GM19328 (cell line): Measurements from ENCODE around the gene ELAVL1.
"Not testable (repeated sequence)": the region's sequence is repeated elsewhere in the genome, so short reads cannot be mapped to it uniquely, and the experiment has no call there.

Experiments
- ATAC-seq: cut with Tn5 transposase; IDR thresholded peaks from one replicate; pipeline ENCODE4 v1.9.1; 2021; ENCODE audit warnings: mild to moderate bottlenecking, moderate library complexity; ENCODE audit not compliant: unreplicated experiment

Gene ELAVL1

GRCh38 chr19:7925171-7925851, 80.1 kb downstream of the ELAVL1 start:
- ATAC-seq, result no peak

GRCh38 chr19:7924651-7925170, 80.7 kb downstream of the ELAVL1 start:
- no peak for ATAC-seq

- ATAC-seq, result no peak
Measured at GRCh38 chr19:7924241-7924640, 81.2 kb downstream of the ELAVL1 start.

- ATAC-seq, result no peak
Measured at GRCh38 chr19:7923295-7924191, 81.9 kb downstream of the ELAVL1 start.

- ATAC-seq, result no peak
Measured at GRCh38 chr19:7922836-7923195, 82.6 kb downstream of the ELAVL1 start.

GRCh38 chr19:7921967-7922835, 83.2 kb downstream of the ELAVL1 start:
- no peak for ATAC-seq

- ATAC-seq, result no peak
Measured at GRCh38 chr19:7921302-7921966, 84.0 kb downstream of the ELAVL1 start.

GRCh38 chr19:7920519-7921301, 84.7 kb downstream of the ELAVL1 start:
- ATAC-seq, result peak; percentile 45

- peak; percentile 51 for ATAC-seq
Measured at GRCh38 chr19:7919610-7920518, 85.6 kb downstream of the ELAVL1 start, which contains the start of gene SNAPC2. Gene SNAPC2, plus strand, starts transcription at chr19:7920338. Its CDS starts 29 bp downstream, at chr19:7920367.

- no peak for ATAC-seq
Measured at GRCh38 chr19:7918615-7919421, 86.6 kb downstream of the ELAVL1 start.

- not testable (repeated sequence) for ATAC-seq
Measured at GRCh38 chr19:7918062-7918614, 87.3 kb downstream of the ELAVL1 start.

- ATAC-seq, result no peak
Measured at GRCh38 chr19:7917267-7918061, 88.0 kb downstream of the ELAVL1 start.

- ATAC-seq, result no peak
Measured at GRCh38 chr19:7916955-7917266, 88.5 kb downstream of the ELAVL1 start.

GRCh38 chr19:7916103-7916954, 89.1 kb downstream of the ELAVL1 start:
- no peak for ATAC-seq

GRCh38 chr19:7915250-7916102, 90.0 kb downstream of the ELAVL1 start:
- no peak for ATAC-seq
